Activated naive CD4-positive, alpha-beta T cell treated with anti-CD3 and anti-CD28 coated beads, Interleukin-2, amount 50 U/mL, for 24 hours (primary cell): ENCODE data around the gene MATR3.

Source experiments
- H3K27ac Mint-ChIP-seq: one replicate; pipeline ENCODE4 v1.8.0; 2021; ENCODE audit warnings: mild to moderate bottlenecking, mixed read lengths
- H3K27me3 Mint-ChIP-seq: one replicate; pipeline ENCODE4 v1.8.0; 2021; ENCODE audit warnings: mixed read lengths
- H3K36me3 Mint-ChIP-seq: one replicate; pipeline ENCODE4 v1.8.0; 2021; ENCODE audit warnings: mixed read lengths
- H3K4me1 Mint-ChIP-seq: one replicate; pipeline ENCODE4 v1.8.0; 2021; ENCODE audit warnings: mixed read lengths
- H3K4me3 Mint-ChIP-seq: one replicate; pipeline ENCODE4 v1.8.0; 2021; ENCODE audit warnings: mild to moderate bottlenecking, mixed read lengths
- H3K9me3 Mint-ChIP-seq: one replicate; pipeline ENCODE4 v1.8.0; 2021; ENCODE audit warnings: mixed read lengths

MATR3 gene

GRCh38 chr5:139378941-139379361 is 85.4 kb downstream of the MATR3 start:
- no peaks in the 10 kb centered on the region for H3K27me3 Mint-ChIP-seq
- peaks cover 6% of the 10 kb centered on the region for H3K4me1 Mint-ChIP-seq
- H3K4me3 Mint-ChIP-seq, result no peak overlapping the region
- H3K27ac Mint-ChIP-seq, result no peak overlapping the region
- H3K36me3 Mint-ChIP-seq, result no peaks in the 10 kb centered on the region
- no peaks in the 10 kb centered on the region for H3K9me3 Mint-ChIP-seq

GRCh38 chr5:139379626-139380449 is 86.3 kb downstream of the MATR3 start:
- Mint-ChIP-seq H3K4me1 (peaks cover 12% of the 10 kb centered on the region), H3K4me3 (no peak overlapping the region), H3K27me3 (no peaks in the 10 kb centered on the region), H3K9me3 (no peaks in the 10 kb centered on the region), H3K27ac (no peak overlapping the region), H3K36me3 (no peaks in the 10 kb centered on the region)
